Kidney (tissue), 14 donors: ENCODE results near the gene DLGAP1. TPM values are rescaled to one million over a fixed set of nuclear protein-coding genes. Genes with fewer than 3 reads are reported as not detected.

Experiments used
- DNase-seq, 5 donors: peaks; one replicate each; pipeline ENCODE4 v3.0.0-alpha.2; 2013 to 2020
- FAIRE-seq: peaks from 2 replicates; lab custom pipeline; 2012; peaks lifted over from hg19 to GRCh38; lab: Jason Lieb, UNC
- H3K27ac ChIP-seq, 2 donors: one replicate each; pipeline ENCODE4 v1.7.0; 2013; ENCODE audit warnings: low read depth in 2 of 2, low read length in 2 of 2, inconsistent platforms in 1 of 2
- H3K27me3 ChIP-seq: one replicate; pipeline ENCODE4 v1.7.1; 2013; ENCODE audit warnings: low read length, inconsistent platforms; ENCODE audit not compliant: control insufficient read depth, insufficient read depth
- H3K36me3 ChIP-seq, 3 donors: one replicate each; pipeline versions ENCODE4 v1.7.0 to v1.7.1; 2013; ENCODE audit warnings: low read length in 3 of 3, control low read depth in 1 of 3, inconsistent platforms in 1 of 3; ENCODE audit not compliant: insufficient read depth in 3 of 3, control insufficient read depth in 2 of 3
- H3K4me1 ChIP-seq, 3 donors: one replicate each; pipeline versions ENCODE4 v1.7.0 to v1.7.1; 2013; ENCODE audit warnings: low read length in 3 of 3, inconsistent platforms in 1 of 3, low read depth in 1 of 3; ENCODE audit not compliant: control insufficient read depth in 2 of 3, insufficient read depth in 2 of 3
- H3K4me3 ChIP-seq, 3 donors: one replicate each; pipeline versions ENCODE4 v1.7.0 to v1.8.1; 2013; ENCODE audit warnings: low read length in 3 of 3, control low read depth in 1 of 3, inconsistent platforms in 1 of 3
- H3K9ac ChIP-seq, 3 donors: one replicate each; pipeline versions ENCODE4 v1.7.0 to v1.7.1; 2013; ENCODE audit warnings: low read length in 3 of 3, control low read depth in 1 of 3, inconsistent platforms in 1 of 3
- H3K9me3 ChIP-seq, 3 donors: one replicate each; pipeline versions ENCODE4 v1.7.0 to v1.7.1; 2013; ENCODE audit warnings: low read length in 3 of 3, control low read depth in 1 of 3, inconsistent platforms in 1 of 3; ENCODE audit not compliant: control insufficient read depth in 2 of 3, insufficient read depth in 1 of 3
- intact Hi-C: fragments of 100-400 bp; cut with DNase I; formaldehyde crosslinking; loops from one replicate; pipeline ENCODE4 v1.11.1; 2022
- polyA plus RNA-seq: library from polyadenylated mRNA; stranded (reverse); fragments of 350-450 nt; fragmentation: Illumina TruSeq; extraction: RNeasy Lipid Tissue Mini Kit (QIAGEN cat#74804); gene quantifications from one replicate; pipeline ENCODE4 v1.2.3, GENCODE V29; 2014; ENCODE audit warnings: low read depth, low replicate concordance; ENCODE audit not compliant: insufficient read depth
- total RNA-seq: library from RNA; stranded (reverse); fragmentation: NEBNext Ultra II Directional; extraction: Animal tissue kit (Norgen Biotek cat#: 25700); gene quantifications from one replicate; pipeline ENCODE4 v1.2.1, GENCODE V29; 2021
- TF ChIP-seq, protein P1 (sequence below): IDR thresholded peaks from 3 replicates; pipeline ENCODE4 v1.5.1; 2012; ENCODE audit warnings: mild to moderate bottlenecking, moderate library complexity, borderline replicate concordance; ENCODE audit not compliant: insufficient read depth; ENCODE audit errors: extremely low read depth
- donor health status: control.
- donor health status: control.
- donor health status: control.
- donor health status: control.
- donor health status: control.
- donor health status: DM: yes; HTN: yes; CAD: no.
- donor health status: Normal renal cell carcinoma (clear cell type).

Gene DLGAP1
- total and polyA plus RNA-seq, 2 donors from 2014 or later = 1.2 to 32.8 TPM

GRCh38 chr18:3489462-3489861 is 965.6 kb downstream of the DLGAP1 start:
- peaks cover 0 to 2% (median 0%) of the 10 kb centered on the region in 3 donors for H3K4me1 ChIP-seq
- H3K27ac ChIP-seq = no peak overlapping the region
- no peak overlapping the region for H3K4me3 ChIP-seq
- H3K36me3 ChIP-seq = no peaks in the 10 kb centered on the region
- no peak for FAIRE-seq
- DNase-seq = no peak
- TF ChIP-seq, protein P1, sequence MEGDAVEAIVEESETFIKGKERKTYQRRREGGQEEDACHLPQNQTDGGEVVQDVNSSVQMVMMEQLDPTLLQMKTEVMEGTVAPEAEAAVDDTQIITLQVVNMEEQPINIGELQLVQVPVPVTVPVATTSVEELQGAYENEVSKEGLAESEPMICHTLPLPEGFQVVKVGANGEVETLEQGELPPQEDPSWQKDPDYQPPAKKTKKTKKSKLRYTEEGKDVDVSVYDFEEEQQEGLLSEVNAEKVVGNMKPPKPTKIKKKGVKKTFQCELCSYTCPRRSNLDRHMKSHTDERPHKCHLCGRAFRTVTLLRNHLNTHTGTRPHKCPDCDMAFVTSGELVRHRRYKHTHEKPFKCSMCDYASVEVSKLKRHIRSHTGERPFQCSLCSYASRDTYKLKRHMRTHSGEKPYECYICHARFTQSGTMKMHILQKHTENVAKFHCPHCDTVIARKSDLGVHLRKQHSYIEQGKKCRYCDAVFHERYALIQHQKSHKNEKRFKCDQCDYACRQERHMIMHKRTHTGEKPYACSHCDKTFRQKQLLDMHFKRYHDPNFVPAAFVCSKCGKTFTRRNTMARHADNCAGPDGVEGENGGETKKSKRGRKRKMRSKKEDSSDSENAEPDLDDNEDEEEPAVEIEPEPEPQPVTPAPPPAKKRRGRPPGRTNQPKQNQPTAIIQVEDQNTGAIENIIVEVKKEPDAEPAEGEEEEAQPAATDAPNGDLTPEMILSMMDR = no peak
- no peak overlapping the region for H3K9ac ChIP-seq
- H3K27me3 ChIP-seq = no peaks in the 10 kb centered on the region
- no peaks in the 10 kb centered on the region for H3K9me3 ChIP-seq
- intact Hi-C loops = no loop called here

GRCh38 chr18:3486512-3486911 is 968.6 kb downstream of the DLGAP1 start:
- FAIRE-seq (no peak), DNase-seq (peak in 2 of 5 donors; percentile 37 to 69)
- no peaks in the 10 kb centered on the region for H3K4me1 ChIP-seq
- H3K36me3 ChIP-seq = no peaks in the 10 kb centered on the region
- TF ChIP-seq, protein P1 = no peak
- H3K27ac ChIP-seq = no peak overlapping the region
- H3K27me3 ChIP-seq = no peaks in the 10 kb centered on the region
- intact Hi-C loops = no loop called here
- no peak overlapping the region for H3K9ac ChIP-seq
- H3K4me3 ChIP-seq = no peak overlapping the region
- no peaks in the 10 kb centered on the region for H3K9me3 ChIP-seq

GRCh38 chr18:3485153-3486149 is 969.7 kb downstream of the DLGAP1 start:
- DNase-seq = peak in 1 of 5 donors; percentile 38
- H3K27me3 ChIP-seq = no peaks in the 10 kb centered on the region
- intact Hi-C loops = no loop called here
- no peaks in the 10 kb centered on the region for H3K9me3 ChIP-seq
- H3K9ac ChIP-seq = no peak overlapping the region
- FAIRE-seq = no peak
- peak overlapping the region; percentile 44 to 56 for H3K27ac ChIP-seq
- TF ChIP-seq, protein P1 = no peak
- no peaks in the 10 kb centered on the region for H3K36me3 ChIP-seq
- no peak overlapping the region for H3K4me3 ChIP-seq
- no peaks in the 10 kb centered on the region for H3K4me1 ChIP-seq
